ENCODE data around the gene ZNF350.
"Not testable (repeated sequence)": the region's sequence is repeated elsewhere in the genome, so short reads cannot be mapped to it uniquely, and the experiment has no call there.

The ZNF350 gene

DNA sequence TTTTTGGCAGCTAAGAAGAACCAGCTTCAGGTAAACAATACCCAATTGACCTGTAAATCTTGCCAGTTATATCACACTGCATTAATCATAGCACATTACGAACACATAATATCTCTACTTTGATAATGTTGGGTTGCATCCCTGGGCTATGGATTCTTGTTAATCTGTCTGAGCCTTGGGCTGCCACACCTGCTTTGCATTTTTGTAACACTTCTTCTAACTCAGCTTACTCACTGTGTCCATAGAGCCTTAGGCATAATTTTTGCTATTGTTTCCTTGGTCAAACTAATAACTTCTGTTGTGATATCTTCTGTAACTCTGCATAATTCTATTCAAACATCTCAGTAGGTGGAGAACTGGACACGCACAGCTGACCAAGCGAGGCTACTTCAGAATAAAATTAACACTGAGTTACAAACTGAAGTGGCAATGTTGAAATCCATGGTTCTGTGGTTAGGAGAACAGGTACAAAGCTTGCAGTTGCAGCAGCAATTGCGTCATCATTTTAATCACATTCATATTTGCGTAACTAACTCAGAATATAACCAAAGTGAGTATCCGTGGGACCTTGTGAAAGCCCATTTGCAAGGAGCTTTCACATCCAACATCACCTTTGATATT is 6.4 kb downstream of the ZNF350 start:
- peak; percentile 29 for DNase-seq (ENCODE audit: low read depth)
- TF ChIP-seq, protein P1, sequence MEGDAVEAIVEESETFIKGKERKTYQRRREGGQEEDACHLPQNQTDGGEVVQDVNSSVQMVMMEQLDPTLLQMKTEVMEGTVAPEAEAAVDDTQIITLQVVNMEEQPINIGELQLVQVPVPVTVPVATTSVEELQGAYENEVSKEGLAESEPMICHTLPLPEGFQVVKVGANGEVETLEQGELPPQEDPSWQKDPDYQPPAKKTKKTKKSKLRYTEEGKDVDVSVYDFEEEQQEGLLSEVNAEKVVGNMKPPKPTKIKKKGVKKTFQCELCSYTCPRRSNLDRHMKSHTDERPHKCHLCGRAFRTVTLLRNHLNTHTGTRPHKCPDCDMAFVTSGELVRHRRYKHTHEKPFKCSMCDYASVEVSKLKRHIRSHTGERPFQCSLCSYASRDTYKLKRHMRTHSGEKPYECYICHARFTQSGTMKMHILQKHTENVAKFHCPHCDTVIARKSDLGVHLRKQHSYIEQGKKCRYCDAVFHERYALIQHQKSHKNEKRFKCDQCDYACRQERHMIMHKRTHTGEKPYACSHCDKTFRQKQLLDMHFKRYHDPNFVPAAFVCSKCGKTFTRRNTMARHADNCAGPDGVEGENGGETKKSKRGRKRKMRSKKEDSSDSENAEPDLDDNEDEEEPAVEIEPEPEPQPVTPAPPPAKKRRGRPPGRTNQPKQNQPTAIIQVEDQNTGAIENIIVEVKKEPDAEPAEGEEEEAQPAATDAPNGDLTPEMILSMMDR (IDR thresholded peaks at IDR 0.05; ENCODE audit: low read length, missing control alignments): no peak
- no peak overlapping the region for H3K4me3 ChIP-seq (replicated peaks; ENCODE audit: low read depth, low read length)

DNA sequence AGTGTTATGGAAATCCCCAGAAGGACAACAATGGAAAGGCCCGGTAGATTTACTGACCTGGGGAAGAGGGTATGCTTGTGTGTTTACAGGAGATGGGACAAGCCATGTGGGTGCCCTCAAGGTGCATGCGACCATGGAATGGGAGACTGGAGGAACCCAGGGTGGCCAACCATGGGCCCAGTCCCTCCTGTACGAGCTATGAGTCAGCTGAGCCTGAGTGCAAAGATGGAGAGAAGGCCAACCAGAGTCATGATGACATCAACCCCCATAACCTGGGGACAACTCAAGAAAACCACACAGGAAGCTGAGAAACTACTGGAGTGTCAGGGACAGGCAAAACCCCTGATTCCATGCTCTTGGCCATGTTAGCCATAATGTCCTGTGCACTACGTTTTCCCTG is 7.8 kb downstream of the ZNF350 start:
- no peak for DNase-seq (ENCODE audit: low read depth)
- TF ChIP-seq, protein P1 (IDR thresholded peaks at IDR 0.05; ENCODE audit: low read length, missing control alignments): no peak
- no peak overlapping the region for H3K4me3 ChIP-seq (replicated peaks; ENCODE audit: low read depth, low read length)

DNA sequence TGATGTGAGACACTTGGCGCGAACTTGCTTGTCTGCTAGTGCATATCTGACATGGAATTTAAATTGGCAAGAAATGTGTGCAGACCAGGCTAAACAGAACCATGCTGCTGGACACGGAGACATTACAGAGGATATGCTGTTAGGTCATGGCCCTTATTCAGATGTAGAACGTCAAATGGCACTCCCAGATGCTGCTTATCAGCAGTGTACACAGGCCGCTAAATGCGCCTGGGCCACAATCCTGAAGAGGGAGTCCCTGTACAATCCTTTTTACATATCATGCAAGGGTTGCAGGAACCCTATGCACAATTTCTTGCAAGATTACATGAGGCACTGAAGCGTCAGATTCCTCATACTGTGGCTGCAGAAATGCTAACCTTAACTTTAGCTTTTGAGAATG is 9.3 kb downstream of the ZNF350 start:
- DNase-seq (ENCODE audit: low read depth): no peak
- TF ChIP-seq, protein P1 (IDR thresholded peaks at IDR 0.05; ENCODE audit: low read length, missing control alignments): no peak

DNA sequence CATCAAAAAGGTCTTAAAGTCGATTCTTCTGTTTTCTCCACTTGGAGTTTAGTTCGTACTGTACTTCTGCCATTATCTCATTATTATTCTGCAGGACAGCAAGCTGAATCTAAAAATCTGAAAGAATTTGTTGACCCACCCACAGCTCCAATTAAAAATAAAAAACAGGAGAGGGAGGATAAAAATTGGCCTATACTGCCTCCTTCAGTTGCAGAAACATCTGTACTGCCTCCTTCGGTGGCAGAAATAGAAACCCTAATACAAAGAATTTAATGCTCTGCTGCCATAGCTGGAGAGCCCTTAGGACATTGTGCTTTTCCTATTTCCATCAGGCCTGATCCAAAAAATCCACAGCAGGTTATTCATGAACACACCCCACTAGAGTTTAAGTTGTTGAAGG is 9.8 kb downstream of the ZNF350 start:
- H3K4me3 ChIP-seq (replicated peaks; ENCODE audit: low read depth, low read length): no peak overlapping the region
- TF ChIP-seq, protein P1 (IDR thresholded peaks at IDR 0.05; ENCODE audit: low read length, missing control alignments): no peak

More for the DNA sequence above, 9.3 kb downstream of the ZNF350 start:
- no peak overlapping the region for H3K4me3 ChIP-seq (replicated peaks; ENCODE audit: low read depth, low read length)

DNA sequence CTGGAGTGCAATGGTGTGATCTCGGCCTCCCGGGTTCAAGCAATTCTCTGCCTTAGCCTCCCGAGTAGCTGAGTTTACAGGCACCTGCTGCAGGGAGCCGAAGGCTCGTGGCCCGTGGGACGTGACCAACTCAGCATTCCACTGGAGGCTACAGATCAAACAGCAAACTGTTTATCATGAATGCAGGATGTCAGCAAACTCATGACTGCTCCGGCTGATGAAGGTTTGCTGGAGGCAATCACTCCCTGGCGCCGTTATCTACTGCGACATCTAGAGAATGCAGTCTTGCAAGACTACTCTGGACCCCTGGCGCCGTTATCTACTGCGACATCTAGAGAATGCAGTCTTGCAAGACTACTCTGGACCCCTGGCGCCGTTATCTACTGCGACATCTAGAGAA is 10.9 kb downstream of the ZNF350 start:
- H3K4me3 ChIP-seq (replicated peaks; ENCODE audit: low read depth, low read length); DNase-seq (ENCODE audit: low read depth): not testable (repeated sequence)

More for the DNA sequence above, 9.8 kb downstream of the ZNF350 start:
- no peak for DNase-seq (ENCODE audit: low read depth)

DNA sequence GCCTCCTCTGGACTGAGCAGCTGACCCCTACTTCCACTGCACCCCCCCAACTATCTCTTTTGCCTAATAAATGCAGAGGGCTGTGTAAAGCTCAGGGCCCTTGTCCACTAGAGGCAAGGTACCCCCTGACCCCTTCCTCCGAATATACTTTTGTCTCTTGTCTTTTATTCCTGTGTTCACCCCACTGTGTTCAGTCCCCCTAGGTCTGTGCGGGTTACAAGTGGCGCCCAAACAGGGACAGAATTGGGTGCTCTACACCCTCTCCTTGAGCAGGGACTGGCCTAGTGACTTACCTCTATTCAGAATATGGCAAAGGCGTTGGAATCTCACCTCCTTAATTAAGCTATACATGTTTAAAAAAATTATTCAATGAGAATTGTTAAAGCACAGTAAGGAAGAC is 15.0 kb downstream of the ZNF350 start:
- H3K4me3 ChIP-seq (replicated peaks; ENCODE audit: low read depth, low read length): no peak overlapping the region
- peak; percentile 24 for DNase-seq (ENCODE audit: low read depth)
- TF ChIP-seq, protein P1 (IDR thresholded peaks at IDR 0.05; ENCODE audit: low read length, missing control alignments): no peak

DNA sequence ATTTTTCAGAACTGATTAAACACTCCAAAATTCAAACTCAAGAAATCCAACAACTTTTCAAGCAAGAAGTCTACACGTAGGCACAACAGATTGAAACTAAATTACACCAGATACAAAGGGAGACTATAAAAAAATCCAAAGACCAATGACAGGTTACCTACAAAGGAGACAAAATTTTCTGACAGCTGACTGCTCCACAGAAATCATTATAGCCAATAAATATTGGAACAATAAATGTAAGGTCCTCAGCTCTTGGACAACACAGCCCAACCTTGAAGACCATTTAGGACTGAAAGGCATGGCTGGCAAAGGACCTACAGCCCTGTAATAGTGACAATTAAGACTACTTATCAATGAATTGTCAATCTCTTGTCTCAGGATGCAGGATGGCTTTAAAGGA is 15.9 kb downstream of the ZNF350 start:
- DNase-seq (ENCODE audit: low read depth): no peak
- TF ChIP-seq, protein P1 (IDR thresholded peaks at IDR 0.05; ENCODE audit: low read length, missing control alignments): no peak
- H3K4me3 ChIP-seq (replicated peaks; ENCODE audit: low read depth, low read length): no peak overlapping the region
